GM19438 (cell line): Measurements from ENCODE around the gene TOP1.
"Not testable (repeated sequence)": the region's sequence is repeated elsewhere in the genome, so short reads cannot be mapped to it uniquely, and the experiment has no call there.

Experiments used
- ATAC-seq: cut with Tn5 transposase; IDR thresholded peaks from one replicate; pipeline ENCODE4 v1.9.1; 2021; ENCODE audit warnings: low read depth; ENCODE audit not compliant: unreplicated experiment

Gene TOP1

GRCh38 chr20:41121399-41121798 lies 92.8 kb downstream of the TOP1 start:
- no peak for ATAC-seq

- no peak for ATAC-seq
Measured at GRCh38 chr20:41123631-41124030, 95.0 kb downstream of the TOP1 start.

GRCh38 chr20:41124451-41125094 lies 96.0 kb downstream of the TOP1 start:
- no peak for ATAC-seq

GRCh38 chr20:41125530-41126457 lies 97.2 kb downstream of the TOP1 start:
- ATAC-seq: no peak

- no peak for ATAC-seq
Measured at GRCh38 chr20:41126719-41127118, 98.1 kb downstream of the TOP1 start.

GRCh38 chr20:41128317-41128716 lies 99.7 kb downstream of the TOP1 start:
- ATAC-seq: not testable (repeated sequence)

- ATAC-seq: no peak
Measured at GRCh38 chr20:41131594-41132387, 103.2 kb downstream of the TOP1 start.

- ATAC-seq: not testable (repeated sequence)
Measured at GRCh38 chr20:41132388-41132775, 103.8 kb downstream of the TOP1 start.

- no peak for ATAC-seq
Measured at GRCh38 chr20:41133709-41134361, 105.2 kb downstream of the TOP1 start.

- ATAC-seq: no peak
Measured at GRCh38 chr20:41134362-41135186, 106.0 kb downstream of the TOP1 start.

GRCh38 chr20:41135187-41135887 lies 106.7 kb downstream of the TOP1 start:
- no peak for ATAC-seq

GRCh38 chr20:41135888-41136679 lies 107.5 kb downstream of the TOP1 start:
- no peak for ATAC-seq

- peak; percentile 53 for ATAC-seq
Measured at GRCh38 chr20:41136680-41137613, 108.3 kb downstream of the TOP1 start, which contains the start of gene PLCG1. PLCG1 (plus strand) TSS chr20:41137543; CDS start chr20:41137642, 99 bp downstream.

GRCh38 chr20:41137614-41138474 lies 109.2 kb downstream of the TOP1 start:
- ATAC-seq: peak; percentile 24

- no peak for ATAC-seq
Measured at GRCh38 chr20:41138475-41139226, 110.0 kb downstream of the TOP1 start.
